ENCODE results near the gene INPP4B. TPM values are rescaled to one million over a fixed set of nuclear protein-coding genes. Genes with fewer than 3 reads are reported as not detected.

Gene INPP4B
- total RNA-seq, 4 donors from 2014 or later = 38.9 to 48.7 (median 44.2) TPM

GRCh38 chr4:142406917-142407501 is 439.1 kb downstream of the INPP4B start:
- no peaks in the 10 kb centered on the region for H3K9me3 ChIP-seq
- TF ChIP-seq, protein P1, sequence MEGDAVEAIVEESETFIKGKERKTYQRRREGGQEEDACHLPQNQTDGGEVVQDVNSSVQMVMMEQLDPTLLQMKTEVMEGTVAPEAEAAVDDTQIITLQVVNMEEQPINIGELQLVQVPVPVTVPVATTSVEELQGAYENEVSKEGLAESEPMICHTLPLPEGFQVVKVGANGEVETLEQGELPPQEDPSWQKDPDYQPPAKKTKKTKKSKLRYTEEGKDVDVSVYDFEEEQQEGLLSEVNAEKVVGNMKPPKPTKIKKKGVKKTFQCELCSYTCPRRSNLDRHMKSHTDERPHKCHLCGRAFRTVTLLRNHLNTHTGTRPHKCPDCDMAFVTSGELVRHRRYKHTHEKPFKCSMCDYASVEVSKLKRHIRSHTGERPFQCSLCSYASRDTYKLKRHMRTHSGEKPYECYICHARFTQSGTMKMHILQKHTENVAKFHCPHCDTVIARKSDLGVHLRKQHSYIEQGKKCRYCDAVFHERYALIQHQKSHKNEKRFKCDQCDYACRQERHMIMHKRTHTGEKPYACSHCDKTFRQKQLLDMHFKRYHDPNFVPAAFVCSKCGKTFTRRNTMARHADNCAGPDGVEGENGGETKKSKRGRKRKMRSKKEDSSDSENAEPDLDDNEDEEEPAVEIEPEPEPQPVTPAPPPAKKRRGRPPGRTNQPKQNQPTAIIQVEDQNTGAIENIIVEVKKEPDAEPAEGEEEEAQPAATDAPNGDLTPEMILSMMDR (IDR thresholded peaks at IDR 0.05) = no peak
- no peak for TF ChIP-seq POLR2A (IDR thresholded peaks at IDR 0.05)
- no peak for DNase-seq
- peaks cover 0 to 6% (median 0%) of the 10 kb centered on the region in 4 donors for H3K4me1 ChIP-seq
- no peaks in the 10 kb centered on the region for H3K27me3 ChIP-seq
- H3K4me3 ChIP-seq = no peak overlapping the region
- H3K36me3 ChIP-seq = no peaks in the 10 kb centered on the region
- H3K27ac ChIP-seq = peak overlapping the region in 3 of 4 donors; percentile 9 to 68 (median 29)

DNA sequence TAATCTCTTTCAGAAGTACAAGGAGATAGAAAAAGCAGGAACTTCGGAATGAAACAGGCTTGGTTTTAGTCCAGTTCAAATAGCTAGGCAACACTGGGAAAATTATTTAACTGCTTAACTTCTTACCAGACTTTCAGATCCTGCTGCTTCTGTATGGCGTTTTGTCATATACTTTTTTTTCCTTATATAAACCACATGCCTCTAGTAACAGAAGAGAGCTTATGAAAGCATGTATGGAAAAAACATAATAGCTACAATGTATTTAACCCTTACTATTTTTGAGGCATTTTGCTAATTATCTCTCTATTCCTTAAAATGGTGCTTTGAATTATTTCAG is 439.6 kb downstream of the INPP4B start:
- Histone ChIP-seq H3K27ac (peak overlapping the region; percentile 29 to 71 (median 64)), H3K9me3 (no peaks in the 10 kb centered on the region), H3K27me3 (no peaks in the 10 kb centered on the region), H3K4me1 (peaks cover 0 to 6% (median 0%) of the 10 kb centered on the region in 4 donors), H3K36me3 (no peaks in the 10 kb centered on the region), H3K4me3 (no peak overlapping the region)
- no peak for TF ChIP-seq POLR2A (IDR thresholded peaks at IDR 0.05)
- TF ChIP-seq, protein P1 (IDR thresholded peaks at IDR 0.05) = no peak
- DNase-seq = no peak

DNA sequence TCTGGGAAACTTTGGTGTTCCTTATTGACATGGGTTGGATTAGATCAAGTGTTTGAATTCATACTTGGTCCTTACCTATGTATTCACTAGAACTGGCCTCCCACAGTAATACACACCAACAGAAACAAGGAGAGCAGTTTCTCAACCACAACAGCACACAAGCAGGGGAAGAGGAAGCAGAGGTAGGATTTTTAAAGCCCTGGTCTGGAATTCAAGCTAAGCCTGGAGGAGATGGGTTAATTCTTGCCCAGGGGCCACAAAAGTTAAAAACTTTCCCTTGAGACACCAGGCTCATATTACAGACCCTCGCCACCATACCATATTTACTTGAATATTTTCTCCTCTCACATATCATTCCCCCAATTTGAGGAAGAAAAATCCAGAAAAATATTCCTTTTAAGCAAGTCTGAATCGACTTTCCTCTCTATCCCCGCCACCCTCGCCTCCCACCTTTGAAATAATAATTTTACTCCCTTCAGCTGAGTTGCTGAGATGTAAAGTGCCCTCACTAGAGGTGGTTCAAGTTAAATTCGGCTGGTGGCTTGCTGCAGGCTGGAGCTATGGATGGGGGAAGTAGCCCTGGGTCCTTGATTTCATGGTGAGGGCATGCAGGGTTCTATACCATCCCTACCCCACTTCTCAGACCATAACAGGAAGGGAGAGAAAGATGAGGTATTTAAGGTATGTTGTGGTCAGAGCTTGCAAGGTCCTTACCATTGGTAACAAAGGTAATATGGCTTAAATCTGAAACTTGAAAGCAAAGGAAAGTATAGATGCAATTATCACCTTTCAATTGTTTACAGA is 440.2 kb downstream of the INPP4B start:
- Histone ChIP-seq H3K27me3 (no peaks in the 10 kb centered on the region), H3K4me3 (peak overlapping the region; percentile 32 to 49 (median 42)), H3K36me3 (no peaks in the 10 kb centered on the region), H3K4me1 (peaks cover 0 to 6% (median 0%) of the 10 kb centered on the region in 4 donors), H3K9me3 (no peaks in the 10 kb centered on the region), H3K27ac (peak overlapping the region; percentile 40 to 71 (median 64))
- DNase-seq = no peak
- TF ChIP-seq, protein P1 (IDR thresholded peaks at IDR 0.05) = no peak
- TF ChIP-seq POLR2A (IDR thresholded peaks at IDR 0.05) = no peak

GRCh38 chr4:142405021-142405694 is 440.9 kb downstream of the INPP4B start:
- Histone ChIP-seq H3K27ac (peak overlapping the region; percentile 40 to 71 (median 64)), H3K9me3 (no peaks in the 10 kb centered on the region), H3K27me3 (no peaks in the 10 kb centered on the region), H3K4me3 (peak overlapping the region; percentile 32 to 49 (median 42)), H3K4me1 (peaks cover 0 to 6% (median 0%) of the 10 kb centered on the region in 4 donors), H3K36me3 (no peaks in the 10 kb centered on the region)
- TF ChIP-seq, protein P1 (IDR thresholded peaks at IDR 0.05) = no peak
- no peak for TF ChIP-seq POLR2A (IDR thresholded peaks at IDR 0.05)
- peak; percentile 39 to 69 (median 52) for DNase-seq

GRCh38 chr4:142404191-142404611 is 441.9 kb downstream of the INPP4B start:
- no peak for DNase-seq
- no peaks in the 10 kb centered on the region for H3K9me3 ChIP-seq
- H3K4me1 ChIP-seq = peaks cover 0 to 6% (median 0%) of the 10 kb centered on the region in 4 donors
- TF ChIP-seq, protein P1 (IDR thresholded peaks at IDR 0.05) = no peak
- no peak for TF ChIP-seq POLR2A (IDR thresholded peaks at IDR 0.05)
- H3K27me3 ChIP-seq = no peaks in the 10 kb centered on the region
- H3K4me3 ChIP-seq = peak overlapping the region in 3 of 4 donors; percentile 11 to 47 (median 36)
- peak overlapping the region in 3 of 4 donors; percentile 21 to 59 (median 40) for H3K27ac ChIP-seq
- H3K36me3 ChIP-seq = no peaks in the 10 kb centered on the region

Measured in Peyer's patch (tissue), 4 donors.